T-helper 2 cell treated with Interferon-gamma antibody and Interleukin-4, amounts not matched to agents 100 ng/mL and 5 ng/mL, for 36 hours (primary cell): ENCODE measurements around the gene CNTD1. TPM values are rescaled to one million over a fixed set of nuclear protein-coding genes. Genes with fewer than 3 reads are reported as not detected.
"Not testable (repeated sequence)": the region's sequence is repeated elsewhere in the genome, so short reads cannot be mapped to it uniquely, and the experiment has no call there.

Experiments used
- intact Hi-C: fragments of 100-400 bp; cut with micrococcal nuclease; formaldehyde crosslinking; loops from one replicate; pipeline ENCODE4 v1.15.1; 2023
- total RNA-seq: library from RNA; stranded (reverse); gene quantifications from 2 replicates; pipeline ENCODE4 v1.2.3, GENCODE V29; 2022

The CNTD1 gene, protein sequence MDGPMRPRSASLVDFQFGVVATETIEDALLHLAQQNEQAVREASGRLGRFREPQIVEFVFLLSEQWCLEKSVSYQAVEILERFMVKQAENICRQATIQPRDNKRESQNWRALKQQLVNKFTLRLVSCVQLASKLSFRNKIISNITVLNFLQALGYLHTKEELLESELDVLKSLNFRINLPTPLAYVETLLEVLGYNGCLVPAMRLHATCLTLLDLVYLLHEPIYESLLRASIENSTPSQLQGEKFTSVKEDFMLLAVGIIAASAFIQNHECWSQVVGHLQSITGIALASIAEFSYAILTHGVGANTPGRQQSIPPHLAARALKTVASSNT
- not detected in 2 replicates for total RNA-seq

DNA sequence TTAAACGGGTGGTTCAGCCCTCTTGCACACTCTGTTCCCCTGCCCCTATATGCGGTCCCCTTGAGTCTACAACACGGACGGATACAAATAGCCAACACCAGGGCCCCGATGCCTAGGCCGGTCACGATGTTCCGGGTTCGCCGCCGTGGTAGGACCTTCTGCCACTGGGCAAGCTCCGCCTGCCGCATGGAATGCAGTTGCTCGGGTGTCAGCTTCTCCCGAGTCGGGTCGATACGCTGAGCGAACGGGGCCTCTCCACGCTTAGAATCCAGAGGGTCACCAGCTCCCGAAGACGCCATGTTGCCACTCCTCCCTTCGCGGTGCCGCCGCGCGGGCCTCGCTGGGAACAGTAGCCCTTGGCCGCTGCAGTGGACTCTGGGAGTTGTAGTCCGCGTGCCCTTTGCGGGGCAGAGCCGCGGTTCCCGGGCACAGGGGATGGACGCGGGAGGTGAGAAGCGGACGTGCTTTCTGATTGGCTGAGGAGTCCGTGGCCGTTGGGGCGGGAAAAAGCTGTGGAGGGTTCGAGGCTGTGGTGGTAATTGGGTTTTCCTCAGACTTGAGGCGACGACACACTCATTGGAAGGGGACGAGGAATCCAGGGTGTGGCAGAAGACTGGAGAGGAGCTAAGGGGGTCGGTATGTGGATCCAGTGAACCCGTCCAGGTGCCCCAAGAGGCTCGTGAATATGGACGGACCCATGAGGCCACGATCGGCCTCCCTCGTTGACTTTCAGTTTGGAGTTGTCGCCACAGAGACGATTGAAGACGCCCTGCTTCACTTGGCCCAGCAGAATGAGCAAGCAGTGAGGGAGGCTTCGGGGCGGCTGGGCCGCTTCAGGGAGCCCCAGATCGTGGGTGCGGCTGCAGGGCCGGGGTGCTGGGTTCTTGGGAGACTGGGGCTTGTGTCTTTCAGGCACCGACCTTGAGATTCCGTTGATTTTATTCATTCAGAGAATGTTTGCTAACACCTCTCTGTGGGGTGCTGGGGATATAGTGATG, at the start of gene CNTD1, which contains the start of gene COA3:
CNTD1 (plus strand) TSS at position 479 of the 998 bp plus-strand sequence; CDS start at position 686, 207 bp downstream.
COA3 (minus strand) TSS at position 322 of the 998 bp plus-strand sequence; CDS start at position 299, 23 bp downstream.
- intact Hi-C loops: loop anchor here (1.0 kb wide), 2 partner anchors 25 to 26 kb away; partner anchors contain the start of genes BECN1 and VPS25

DNA sequence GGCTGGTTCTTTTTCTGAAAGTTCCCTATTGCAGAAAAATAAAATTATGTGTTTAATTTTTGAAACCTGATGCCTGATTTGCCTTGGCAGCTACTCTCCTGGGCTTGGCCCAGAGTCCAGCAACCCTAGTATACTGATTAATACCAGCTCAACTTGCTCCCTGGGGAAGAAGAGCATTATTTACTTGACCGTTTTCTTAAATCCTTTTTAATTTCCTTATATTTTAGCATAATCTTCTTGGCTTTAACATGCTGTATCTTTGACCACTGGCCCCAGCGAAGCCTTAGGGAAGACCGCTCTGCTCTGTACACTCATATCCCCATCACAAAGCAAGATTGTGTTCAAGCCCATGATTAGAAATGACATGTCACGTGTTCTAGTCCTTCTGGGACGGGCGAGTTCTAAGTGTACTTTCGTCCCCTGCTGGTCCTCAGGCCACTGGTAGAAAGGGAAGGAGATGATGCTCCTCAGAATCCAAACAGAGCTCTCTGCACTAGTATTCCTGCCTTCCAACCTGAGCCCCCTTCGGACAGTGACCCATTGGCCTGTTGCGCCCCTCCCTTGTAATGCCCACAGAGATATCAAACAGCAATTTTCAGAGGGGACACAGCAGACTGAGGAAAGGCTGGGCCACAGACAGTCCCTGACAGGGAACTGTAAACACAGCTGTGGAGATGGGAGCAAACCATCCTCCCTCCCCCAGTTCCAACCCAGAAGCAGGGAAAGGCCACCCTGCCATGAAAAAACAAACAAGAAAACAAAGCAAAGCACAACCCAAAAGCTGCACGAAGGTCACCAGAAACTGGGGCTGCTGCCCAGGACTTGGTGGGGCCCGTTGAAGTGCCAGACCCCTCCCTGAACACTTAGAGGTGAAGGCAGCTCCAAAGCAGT, 49.5 kb upstream of the CNTD1 start:
- intact Hi-C loops: no loop called here

DNA sequence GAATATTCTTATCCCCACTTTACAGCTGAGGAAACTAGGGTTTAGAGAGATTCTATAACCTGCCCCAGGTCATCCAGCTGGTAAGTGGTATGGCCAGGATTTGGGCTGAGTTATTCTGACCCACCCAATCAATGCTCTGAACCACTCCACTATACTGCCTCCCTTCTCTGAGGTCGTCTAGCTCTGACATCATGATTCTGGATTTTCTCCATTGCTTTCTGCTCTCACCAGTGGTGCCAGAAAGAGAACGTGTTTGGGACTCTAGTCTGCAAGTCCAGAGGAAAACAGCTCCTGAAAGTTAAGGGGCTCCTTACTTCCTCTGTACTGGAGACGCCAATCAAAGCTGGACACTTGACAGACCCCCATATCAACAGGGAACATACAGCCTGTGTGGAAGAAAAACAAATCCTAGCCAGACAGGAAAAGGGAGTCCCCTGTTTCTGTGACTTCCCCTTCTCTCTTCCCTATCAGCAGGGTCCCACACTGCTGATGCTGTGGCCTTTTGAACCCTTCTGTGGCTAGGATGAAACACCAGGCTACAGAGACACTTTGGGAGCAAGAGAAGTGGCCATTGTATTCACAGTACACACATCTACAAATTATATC, 47.8 kb upstream of the CNTD1 start:
- intact Hi-C loops: no loop called here

DNA sequence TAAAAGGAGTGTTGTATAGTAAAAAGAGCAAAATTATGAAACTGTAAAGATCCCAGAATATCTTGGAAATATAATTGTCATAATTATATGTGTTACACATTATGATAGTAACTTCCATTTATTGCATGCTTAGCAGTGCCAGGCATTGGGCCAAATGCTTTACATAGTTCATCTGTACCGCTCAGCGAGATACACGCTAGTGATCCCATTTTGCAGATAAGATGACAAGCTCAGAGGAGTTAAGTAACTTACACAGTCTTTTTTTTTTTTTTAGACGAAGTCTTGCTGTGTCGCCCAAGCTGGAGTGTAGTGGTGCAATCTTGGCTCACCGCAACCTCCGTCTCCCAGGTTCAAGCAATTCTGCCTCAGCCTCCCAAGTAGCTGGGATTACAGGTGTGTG, 47.0 kb upstream of the CNTD1 start:
- intact Hi-C loops: no loop called here

DNA sequence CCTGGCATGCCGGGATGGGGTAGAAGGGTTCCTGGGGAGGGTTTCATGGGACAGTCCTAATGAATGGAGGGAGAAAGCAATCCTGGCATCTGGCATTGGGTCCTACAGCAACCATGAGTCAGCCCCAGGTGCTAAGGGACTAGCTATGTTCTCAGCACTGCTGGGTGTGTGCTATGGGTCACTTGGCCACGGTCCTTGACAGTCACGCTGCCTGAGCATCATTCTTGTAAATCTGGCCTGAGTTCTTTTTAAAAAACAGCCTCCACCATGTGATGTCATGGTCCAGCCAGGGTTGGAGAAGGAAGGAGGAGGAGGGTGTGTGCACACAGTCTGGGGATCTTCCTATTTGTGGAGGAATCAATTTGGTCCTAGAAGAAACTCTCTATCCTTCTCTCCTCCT, 43.9 kb upstream of the CNTD1 start:
- intact Hi-C loops: no loop called here

DNA sequence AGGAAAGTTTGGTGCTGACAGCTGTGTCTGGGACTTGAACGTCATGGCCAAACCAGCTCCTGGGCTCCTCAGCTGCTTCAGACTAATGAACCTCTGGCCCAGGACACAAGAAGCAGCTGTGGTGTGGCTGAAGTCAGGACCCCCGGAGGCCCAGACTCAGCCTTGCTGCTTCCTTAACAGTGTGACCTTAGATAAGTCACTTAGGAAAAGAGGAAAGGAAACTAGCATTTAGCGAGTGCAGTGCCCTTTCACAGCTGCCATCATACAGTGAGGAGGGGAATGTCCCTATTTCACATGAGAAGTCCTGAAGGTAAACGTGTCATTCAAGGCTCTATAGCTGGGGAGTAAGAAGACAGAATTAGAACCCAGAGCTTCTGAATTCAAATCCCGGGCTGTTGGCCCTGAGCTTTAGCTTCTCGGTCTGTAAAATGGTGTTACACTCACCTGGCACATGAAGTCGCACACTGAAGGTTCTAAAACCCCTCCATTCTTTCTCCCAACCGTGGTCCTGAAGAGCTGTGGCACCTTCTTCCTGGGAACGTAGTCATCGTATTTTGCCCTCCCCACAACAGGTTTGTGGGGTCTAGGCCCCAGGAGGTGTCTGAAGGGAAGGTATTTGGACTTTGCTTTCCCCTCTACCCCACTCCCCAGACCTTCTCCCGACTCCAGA, 38.5 kb upstream of the CNTD1 start:
- intact Hi-C loops: no loop called here

DNA sequence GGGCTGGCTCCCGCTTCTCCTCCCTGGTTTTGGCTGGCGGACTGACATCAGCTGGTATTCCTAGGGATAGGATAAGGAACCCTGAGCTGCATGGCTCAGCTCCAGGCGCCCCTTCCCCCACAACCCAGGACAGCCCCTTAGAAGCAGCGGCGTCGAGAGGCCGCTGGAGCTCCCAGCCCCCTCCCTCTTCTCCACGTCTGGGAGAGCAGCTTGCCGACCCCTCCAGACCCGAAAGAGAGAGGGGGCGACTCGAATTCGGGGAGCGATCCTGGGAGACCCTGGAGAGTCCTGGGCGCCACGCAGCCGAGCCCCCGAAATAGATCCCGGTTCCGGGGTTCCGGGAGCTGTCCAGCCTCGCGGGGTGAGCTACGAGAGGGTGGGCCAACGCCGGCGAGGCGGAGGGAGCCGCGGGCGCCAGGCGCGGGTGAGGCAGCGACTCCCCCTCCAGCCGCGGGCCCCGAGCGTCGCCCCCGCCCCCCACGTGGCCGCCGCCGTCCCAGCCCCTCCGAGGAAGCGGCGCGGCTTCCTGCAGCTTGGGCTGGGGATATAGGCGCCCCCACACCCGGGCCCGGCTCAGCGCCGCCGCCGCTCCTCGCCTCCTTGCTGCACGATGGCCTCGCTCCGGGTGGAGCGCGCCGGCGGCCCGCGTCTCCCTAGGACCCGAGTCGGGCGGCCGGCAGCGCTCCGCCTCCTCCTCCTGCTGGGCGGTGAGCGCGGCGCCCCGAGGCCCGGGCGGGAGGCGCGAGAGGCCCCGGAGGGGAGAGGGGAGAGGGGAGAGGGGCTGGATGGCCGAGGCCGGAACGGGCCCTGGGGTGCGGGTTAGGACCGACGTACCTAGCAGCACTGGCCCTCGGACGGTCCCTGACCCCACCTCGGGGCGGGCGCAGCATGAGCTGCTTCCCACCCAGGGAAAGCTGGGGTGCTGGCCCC, 37.7 kb upstream of the CNTD1 start, which contains the start of gene RAMP2:
RAMP2 (plus strand) TSS at position 576 of the 930 bp plus-strand sequence; CDS start at position 611, 35 bp downstream.
- intact Hi-C loops: no loop called here

DNA sequence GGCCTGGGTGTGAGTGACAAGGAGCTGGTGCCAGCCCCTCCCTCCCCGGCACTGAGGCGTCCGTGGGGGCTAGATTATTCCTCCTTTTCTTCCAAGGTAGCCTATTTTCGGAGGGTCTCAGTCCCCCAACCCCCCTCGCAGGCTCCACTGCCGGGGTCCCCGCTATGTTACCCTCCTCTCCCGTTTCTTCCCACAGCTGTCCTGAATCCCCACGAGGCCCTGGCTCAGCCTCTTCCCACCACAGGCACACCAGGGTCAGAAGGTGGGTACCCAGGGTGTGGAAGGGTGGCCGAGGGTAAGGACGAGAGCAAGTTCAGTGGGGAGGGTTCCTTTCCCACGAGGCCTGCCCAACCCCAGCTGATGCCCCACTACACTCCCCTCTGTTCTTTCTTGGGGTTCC, 37.0 kb upstream of the CNTD1 start:
- intact Hi-C loops: no loop called here

DNA sequence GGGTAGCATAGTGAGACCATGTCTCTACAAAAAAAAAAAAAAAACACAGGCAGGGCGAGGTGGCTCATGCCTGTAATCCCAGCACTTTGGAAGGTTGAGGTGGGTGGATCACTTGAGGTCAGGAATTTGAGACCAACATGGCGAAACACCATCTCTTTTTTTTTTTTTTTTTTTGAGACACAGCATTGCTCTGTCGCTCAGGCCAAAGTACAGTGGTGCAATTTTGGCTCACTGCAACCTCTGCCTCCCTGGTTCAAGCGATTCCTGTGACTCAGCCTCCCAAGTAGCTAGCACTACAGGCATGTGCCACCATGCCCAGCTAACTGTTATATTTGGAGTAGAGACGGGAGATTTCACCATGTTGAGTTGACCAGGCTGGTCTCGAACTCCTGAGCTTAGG, 32.5 kb upstream of the CNTD1 start:
- intact Hi-C loops: no loop called here

DNA sequence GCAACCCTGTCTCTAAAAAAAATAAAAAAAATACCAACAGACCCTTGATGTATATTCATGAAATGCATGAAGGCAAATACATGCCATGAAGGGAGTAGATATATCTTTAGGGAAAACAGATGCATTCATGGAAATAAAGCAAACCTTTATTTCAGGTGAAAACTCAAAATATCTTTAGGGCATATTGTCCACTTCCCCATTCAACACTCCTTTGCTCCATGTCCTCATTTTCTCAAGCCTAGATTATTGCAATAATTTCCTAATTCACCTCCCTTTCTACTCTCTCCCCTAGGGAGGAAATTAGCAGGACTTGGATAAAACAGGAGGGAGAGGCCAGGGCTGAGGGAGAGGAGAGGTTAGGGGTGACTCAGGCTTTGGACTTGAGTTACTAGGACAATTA, 31.1 kb upstream of the CNTD1 start:
- intact Hi-C loops: no loop called here

DNA sequence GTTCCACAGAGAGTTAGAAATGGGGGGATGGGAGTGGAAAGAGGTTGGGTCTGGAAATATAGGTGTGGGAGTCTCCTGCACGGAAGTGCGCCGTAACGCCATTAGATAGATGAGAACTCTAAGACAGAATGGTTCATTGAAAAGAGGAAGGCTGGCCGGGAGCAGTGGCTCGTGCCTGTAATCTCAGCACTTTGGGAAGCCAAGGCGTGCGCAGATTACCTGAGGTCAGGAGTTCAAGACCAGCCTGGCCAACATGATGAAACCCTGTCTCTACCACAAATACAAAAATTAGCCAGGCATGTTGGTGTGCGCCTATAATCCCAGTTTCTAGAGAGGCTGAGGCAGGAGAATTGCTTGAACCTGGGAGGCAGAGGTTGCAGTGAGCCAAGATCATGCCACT, 30.7 kb upstream of the CNTD1 start:
- intact Hi-C loops: not testable (repeated sequence)

DNA sequence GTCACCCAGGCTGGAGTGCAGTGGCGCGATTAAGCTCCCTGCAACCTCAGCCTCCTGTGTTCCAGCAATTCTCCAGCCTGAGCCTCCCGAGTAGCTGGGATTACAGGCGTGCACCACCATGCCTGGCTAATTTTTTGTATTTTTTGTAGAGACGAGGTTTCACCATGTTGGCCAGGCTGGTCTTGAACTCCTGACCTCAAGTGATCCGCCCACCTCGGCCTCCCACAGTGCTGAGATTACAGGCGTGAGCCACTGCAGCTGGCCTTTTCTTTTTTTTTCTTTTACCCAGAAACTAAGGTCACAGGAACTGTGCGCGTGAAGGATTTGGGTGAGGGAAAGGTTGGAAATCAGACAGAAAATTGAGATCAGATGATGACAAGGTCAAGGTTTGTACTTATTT, 28.7 kb upstream of the CNTD1 start:
- intact Hi-C loops: not testable (repeated sequence)

DNA sequence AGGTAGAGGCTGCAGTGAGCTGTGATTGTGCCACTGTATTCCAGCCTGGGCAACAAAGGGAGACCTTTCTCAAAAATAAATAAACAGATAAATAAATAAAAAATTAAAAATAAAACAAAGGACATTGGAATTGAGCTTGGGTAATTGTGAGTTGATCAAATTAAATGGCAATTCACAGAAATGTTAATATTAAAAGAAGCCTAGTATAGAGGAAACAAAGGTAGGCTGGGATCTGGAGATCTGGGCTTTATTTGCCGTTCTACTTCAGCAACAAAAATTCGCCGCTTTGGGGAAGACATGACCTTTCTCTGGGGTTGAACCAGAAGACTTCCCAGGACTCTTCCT, 25.7 kb upstream of the CNTD1 start:
- intact Hi-C loops: loop anchor here (1.0 kb wide), 1 partner anchor 25 kb away; the partner anchor contains the start of genes CNTD1 and COA3

DNA sequence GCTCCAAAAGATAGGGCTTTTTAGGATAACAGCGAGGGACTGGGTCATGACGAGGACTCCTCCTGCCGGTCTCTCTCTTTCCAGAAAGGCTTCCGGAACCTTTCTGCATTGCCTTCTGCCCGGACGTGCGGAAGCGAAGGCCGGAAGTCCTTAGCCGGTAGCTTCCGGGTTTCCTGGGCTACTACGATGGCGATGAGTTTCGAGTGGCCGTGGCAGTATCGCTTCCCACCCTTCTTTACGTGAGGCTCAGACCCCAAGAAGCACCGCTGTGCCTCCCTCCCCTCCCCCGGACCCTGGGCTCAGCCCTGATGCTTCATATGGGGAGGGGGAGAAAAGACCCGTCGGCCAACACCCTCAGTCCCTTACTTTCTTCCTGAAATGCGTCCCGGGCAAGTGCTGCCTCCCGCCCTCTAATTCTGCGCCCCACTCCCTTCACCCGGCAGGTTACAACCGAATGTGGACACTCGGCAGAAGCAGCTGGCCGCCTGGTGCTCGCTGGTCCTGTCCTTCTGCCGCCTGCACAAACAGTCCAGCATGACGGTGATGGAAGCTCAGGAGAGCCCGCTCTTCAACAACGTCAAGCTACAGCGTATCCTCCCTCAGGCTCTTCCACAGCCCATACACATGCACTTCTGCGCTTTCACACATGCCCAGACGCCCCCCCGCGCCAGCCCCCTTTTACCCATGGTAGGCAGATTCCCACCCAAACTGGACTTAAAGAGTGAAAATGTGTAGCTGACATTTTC, 25.2 kb upstream of the CNTD1 start, which contains the start of gene VPS25:
VPS25 (plus strand) TSS at position 160 of the 746 bp plus-strand sequence; CDS start at position 187, 27 bp downstream.
- intact Hi-C loops: loop anchor here (1.0 kb wide), 1 partner anchor 25 kb away; the partner anchor contains the start of genes CNTD1 and COA3

DNA sequence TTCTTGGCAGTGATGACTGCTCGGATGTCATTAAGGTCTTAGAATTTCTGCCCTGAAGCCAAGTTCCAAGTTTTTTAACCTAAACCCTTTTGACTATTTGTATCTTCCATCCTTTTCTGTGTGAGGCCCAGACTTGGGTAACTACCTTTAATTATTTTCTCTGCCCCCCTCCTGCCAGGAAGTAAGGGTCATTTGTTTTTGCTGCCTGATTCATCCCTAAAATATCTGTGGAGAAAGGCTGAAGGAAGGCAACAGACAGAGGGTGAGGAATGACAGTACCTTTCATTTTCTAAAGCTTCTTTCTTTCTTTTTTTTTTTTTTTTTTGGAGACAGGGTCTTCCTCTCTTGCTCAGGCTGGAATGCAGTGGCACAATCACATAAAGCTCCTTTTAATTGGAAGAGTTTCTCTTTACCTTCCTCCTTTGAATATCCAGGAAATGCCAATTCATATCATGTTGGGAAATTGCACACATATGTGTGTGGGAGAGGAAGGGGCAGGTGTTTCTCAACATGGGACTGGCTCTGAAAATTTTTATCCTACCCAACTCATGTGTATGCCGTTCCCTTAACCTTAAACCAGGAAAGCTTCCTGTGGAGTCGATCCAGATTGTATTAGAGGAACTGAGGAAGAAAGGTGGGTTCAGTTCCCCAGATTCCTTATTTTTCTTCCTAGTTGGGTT, 24.5 kb upstream of the CNTD1 start:
- intact Hi-C loops: no loop called here

DNA sequence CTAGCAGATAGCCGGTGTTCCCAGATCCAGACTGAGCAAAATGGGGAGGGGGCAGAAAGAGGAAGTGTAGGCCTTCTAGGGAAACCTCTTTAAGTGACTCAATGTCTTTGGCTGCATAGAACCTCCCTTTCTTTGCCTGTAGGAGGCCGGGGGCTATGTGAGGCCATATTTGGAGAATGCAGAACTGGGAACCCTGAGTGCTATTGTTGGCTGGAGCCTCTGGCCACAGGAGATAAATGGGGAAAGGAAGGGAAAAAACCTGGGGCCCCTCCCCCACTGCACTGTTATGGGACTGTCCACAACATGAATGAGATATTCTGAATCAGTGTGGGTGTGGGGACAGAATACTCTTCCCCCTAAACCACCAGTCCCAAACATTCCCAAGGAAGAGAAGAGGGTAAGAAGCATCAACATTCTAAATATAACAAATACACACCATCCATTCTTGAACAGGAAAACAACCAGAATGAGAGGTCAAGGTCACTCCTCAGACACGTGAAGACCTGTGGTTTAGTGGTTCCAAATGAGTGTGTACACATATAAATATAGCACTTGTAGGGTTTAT, 23.0 kb upstream of the CNTD1 start:
- intact Hi-C loops: no loop called here

DNA sequence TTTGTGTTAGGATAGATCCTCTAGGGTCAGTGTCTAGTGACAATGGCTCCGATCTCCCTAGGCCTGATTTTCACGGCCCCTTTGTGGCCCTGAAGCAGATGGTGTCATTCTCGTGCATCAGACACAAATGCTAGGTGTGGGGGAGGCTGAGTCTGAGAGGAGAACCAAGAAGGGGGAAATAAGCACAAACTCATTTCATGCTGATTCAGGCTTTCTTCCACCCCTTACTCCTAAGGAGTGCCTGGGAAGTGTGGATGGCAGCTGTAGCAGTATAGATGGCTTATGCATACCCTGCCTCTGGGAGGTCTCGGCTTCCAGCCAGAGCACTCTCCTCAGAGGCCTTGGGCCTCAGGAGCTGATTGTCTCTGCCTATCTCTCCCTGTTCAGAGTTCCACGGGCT, 20.1 kb upstream of the CNTD1 start:
- intact Hi-C loops: no loop called here
